Esophagus muscularis mucosa (tissue), 4 donors: Measurements from ENCODE around the gene SPSB3.

Source experiments
- EP300 ChIP-seq: sonication (generic); formaldehyde crosslinking; IDR thresholded peaks from one replicate; pipeline ENCODE4 v1.6.1; 2017; ENCODE audit warnings: antibody characterized with exemption
- POLR2A ChIP-seq: fragments of 450-650 bp; IDR thresholded peaks from one replicate; pipeline ENCODE4 v1.6.1; 2017; ENCODE audit warnings: antibody characterized with exemption, moderate library complexity, mild to moderate bottlenecking, low read depth
- POLR2AphosphoS5 ChIP-seq, 2 donors: sonication (generic); formaldehyde crosslinking; IDR thresholded peaks; one replicate each; pipeline ENCODE4 v1.6.1; 2017; ENCODE audit warnings: antibody characterized with exemption in 2 of 2
- TF ChIP-seq, protein P1 (sequence below), 3 experiments: fragments of 200-600 bp in 2 of 3; fragments of 450-650 bp in 1 of 3; sonication (generic) in 2 of 3; IDR thresholded peaks; one replicate each; pipeline ENCODE4 v1.5.1; 2017 to 2019; ENCODE audit warnings: antibody characterized with exemption in 3 of 3, mild to moderate bottlenecking in 2 of 3, moderate library complexity in 1 of 3

DNA sequence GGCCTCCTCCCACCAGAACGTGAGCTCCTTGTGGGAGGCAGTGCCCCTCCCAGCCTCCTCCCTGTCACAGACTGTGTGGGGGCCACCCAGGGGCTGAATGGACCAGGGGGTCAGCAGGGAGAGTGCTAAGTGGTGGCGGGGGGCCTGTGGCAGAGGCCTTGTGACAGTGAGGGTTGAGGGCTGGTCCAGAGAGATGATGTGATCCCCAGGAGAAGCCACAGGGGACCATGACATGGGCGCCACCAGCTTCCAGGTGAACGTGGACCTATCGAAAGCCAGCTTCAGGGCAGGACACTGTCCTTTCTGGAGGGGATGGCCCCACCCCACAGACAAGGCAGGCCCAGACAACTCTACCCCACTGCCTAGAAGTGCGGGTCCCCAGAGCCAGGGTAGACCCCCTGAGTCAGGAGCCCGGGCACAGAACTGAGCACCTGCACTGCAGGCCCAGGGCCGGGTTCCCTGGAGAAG lies 3.1 kb downstream of the SPSB3 start:
- TF ChIP-seq POLR2AphosphoS5 (IDR thresholded peaks at IDR 0.05) (no peak), EP300 (no peak), POLR2A (no peak)
- TF ChIP-seq, protein P1, sequence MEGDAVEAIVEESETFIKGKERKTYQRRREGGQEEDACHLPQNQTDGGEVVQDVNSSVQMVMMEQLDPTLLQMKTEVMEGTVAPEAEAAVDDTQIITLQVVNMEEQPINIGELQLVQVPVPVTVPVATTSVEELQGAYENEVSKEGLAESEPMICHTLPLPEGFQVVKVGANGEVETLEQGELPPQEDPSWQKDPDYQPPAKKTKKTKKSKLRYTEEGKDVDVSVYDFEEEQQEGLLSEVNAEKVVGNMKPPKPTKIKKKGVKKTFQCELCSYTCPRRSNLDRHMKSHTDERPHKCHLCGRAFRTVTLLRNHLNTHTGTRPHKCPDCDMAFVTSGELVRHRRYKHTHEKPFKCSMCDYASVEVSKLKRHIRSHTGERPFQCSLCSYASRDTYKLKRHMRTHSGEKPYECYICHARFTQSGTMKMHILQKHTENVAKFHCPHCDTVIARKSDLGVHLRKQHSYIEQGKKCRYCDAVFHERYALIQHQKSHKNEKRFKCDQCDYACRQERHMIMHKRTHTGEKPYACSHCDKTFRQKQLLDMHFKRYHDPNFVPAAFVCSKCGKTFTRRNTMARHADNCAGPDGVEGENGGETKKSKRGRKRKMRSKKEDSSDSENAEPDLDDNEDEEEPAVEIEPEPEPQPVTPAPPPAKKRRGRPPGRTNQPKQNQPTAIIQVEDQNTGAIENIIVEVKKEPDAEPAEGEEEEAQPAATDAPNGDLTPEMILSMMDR (IDR thresholded peaks at IDR 0.05): no peak
